Central memory CD4-positive, alpha-beta T cell (primary cell): ENCODE data around the gene HLA-DQB2.

Experiments used
- DNase-seq: peaks from one replicate; pipeline ENCODE4 v3.0.0; 2022

The HLA-DQB2 gene

DNA sequence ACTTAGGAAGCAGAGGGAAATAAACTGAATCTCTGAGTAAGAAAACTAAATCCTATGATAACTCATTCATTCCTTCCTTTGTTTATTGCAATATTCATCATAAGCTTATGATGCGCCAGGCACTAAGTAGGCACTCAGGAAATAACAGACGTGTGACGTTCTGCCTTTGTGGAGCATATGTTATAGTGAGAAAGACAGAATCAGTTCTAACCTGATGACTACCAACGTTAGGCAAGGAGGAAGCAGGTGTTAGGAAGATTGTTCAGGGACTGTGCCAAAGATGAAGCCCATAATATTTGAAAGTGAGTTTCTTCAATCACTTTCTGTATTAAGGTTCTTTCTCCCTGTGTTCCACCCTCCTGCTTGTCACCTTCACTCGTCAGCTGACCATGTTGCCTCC lies 18.6 kb downstream of the HLA-DQB2 start:
- no peak for DNase-seq

DNA sequence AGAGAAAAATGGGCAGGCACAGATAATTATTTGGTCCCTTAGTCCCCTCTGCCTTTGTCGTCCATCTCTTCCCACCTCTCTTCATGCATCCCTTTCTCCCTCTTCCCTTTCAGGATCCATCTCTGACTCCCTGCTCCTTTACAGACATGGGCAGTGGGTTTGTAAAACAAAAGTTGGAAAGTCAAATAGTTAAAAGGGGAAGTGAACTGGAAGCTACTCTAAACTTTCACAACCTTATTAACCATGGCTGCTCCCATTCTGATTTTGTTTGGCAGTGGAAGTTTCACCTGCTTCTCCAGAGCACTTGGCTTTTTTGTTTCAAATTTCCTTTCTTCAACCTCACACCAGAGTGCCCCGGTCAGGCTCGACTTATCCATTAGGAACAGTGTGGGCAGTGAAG lies 21.0 kb downstream of the HLA-DQB2 start:
- DNase-seq: no peak

DNA sequence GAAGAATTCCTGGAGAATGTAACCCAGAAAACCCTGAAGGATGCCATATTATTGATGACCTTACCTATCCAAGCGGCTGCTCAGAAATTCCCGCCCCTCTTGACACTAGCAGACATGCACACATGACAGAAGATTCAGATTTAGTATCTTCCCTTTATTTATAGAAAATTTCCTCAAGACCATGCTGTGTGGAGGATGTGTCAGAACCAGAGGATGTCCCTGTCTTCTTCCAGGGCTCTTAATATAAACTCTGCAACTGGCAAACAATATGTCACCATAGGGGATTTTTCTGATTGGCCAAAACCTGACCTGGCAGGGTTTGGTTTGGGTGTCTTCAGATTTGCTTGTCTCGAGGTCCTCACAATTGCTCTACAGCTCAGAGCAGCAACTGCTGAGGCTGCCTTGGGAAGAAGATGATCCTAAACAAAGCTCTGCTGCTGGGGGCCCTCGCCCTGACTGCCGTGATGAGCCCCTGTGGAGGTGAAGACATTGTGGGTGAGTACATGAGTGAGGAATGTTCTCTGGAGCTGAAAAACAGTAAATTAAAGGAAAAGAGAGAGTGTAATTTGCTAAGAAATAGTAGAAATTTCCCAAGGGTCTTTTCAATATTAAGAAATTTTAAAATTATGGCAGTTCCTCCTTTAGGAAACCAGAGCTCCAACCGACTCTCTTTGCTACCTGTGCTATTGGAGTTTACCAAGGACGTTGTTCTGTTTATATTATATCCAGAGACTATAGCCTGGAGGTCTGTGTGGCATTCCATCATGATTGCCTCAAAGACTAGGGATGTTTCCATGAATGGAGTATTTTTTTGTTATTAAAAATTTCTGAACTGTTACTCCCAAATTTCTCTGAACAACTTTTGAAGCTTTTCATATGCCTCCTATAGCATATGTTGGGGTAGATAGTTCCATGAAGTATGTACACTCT lies 22.0 kb downstream of the HLA-DQB2 start, which contains the start of gene HLA-DQA2:
Gene HLA-DQA2 (plus strand): TSS at position 361 of the 930 bp plus-strand sequence. CDS start 53 bp downstream, at position 414.
- DNase-seq: no peak

DNA sequence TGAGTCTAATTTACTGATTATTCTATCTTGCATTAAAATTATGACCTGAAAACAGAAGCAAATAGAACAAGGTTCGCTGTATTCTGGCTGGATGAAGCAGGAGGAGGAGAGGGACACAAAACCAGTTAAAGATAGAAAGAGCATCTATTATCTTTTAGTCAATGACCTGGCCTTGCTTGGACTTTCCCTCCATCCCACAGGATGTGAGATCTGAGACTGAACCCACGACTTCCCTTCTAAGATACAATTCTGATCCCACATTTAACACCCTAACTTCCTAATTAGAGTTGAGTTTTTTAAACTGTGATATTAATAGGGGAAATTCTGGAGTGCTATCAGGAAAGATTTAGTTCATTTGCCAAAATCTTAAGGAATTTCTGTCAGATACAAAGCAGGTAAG lies 25.2 kb downstream of the HLA-DQB2 start:
- DNase-seq: no peak

DNA sequence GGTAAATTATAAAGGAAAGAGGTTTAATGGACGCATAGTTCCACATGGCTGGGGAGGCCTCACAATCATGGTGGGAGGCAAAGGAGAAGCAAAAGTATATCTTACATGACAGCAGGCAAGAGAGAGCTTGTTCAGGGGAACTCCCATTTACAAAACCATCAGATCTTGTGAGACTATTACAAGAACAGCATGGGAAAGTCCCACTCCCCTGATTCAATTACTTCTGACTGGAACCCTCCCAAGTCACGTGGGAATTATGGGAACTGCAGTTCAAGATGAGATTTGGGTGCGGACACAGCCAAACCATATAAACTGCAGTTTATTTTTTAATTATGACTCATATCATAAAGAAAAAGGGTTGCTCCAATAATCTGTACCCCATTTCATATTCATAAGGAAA lies 44.5 kb downstream of the HLA-DQB2 start:
- no peak for DNase-seq

DNA sequence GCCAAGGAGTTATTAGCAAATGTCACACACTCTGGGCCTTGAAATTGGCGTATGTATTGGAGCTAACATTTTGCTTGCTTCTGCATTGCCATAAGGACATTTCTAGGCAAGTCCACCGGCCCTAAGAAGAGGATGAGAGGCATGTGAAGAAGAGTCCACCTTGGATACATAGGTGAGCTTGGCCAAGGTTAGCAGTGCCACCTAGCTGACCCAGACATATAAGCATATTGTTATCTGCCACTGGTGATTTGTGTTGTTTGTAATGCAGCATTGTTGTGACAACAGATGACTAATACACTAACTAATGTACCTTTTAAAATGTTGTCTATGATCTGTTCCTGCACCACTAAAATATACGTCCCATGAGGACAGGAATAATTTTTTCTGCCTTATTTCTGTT lies 46.9 kb downstream of the HLA-DQB2 start:
- no peak for DNase-seq

DNA sequence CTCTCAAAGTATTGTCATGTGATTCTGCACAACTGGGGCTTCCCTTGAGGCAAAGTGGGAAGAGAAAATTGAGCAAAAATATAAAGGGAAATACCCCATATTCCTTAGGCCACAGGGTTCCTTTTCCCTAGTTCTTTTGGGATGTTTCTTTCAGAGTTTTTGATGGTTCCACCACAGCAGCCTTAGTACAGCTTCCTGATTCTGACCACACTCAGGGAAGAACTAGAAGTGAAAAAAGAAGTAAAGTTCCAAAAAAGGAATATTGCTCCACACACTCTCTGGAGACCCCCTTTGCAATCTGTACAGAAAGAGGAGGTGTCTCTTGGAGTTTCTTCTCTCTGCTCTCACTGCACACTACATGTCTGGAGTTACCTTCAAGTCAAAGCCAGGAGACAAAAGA lies 50.1 kb downstream of the HLA-DQB2 start:
- no peak for DNase-seq

DNA sequence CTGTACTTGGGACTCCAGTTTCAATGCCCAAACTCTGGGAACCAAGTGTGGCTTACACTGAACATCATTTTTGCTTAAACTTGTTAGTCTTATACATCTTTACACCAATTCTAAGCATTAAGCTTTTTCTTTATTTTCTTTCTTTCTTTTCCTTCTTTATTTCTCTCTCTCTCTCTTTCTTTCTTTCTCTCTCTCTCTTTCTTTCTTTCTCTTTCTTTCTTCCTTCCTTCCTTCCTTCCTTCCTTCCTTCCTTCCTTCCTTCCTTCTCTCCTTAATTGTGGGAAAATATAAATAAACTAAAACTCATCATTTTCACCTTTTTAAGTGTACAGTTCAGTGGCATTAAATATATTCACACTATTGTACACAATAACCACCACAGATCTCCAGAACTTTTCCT lies 53.7 kb downstream of the HLA-DQB2 start:
- no peak for DNase-seq
